HepG2 (cell line): ENCODE measurements around the gene UQCRC1.

Experiments used
- ATF7 ChIP-seq, 2 experiments: fragments of 450-650 bp in 1 of 2; sonication (generic) in 1 of 2; formaldehyde crosslinking in 1 of 2; IDR thresholded peaks; 2 replicates each; pipeline versions ENCODE4 v1.4.0 to v1.6.1; 2016 to 2020; ENCODE audit warnings: antibody characterized with exemption in 1 of 2, mild to moderate bottlenecking in 1 of 2, missing genetic modification reagents in 1 of 2
- KLF13 ChIP-seq: sonication (generic); formaldehyde crosslinking; IDR thresholded peaks from 2 replicates; pipeline ENCODE4 v1.4.0; 2020; ENCODE audit warnings: mild to moderate bottlenecking, missing genetic modification reagents
- PATZ1 ChIP-seq: sonication (generic); formaldehyde crosslinking; IDR thresholded peaks from 2 replicates; pipeline ENCODE4 v1.4.0; 2020; ENCODE audit warnings: missing genetic modification reagents
- ZFX ChIP-seq: sonication (generic); formaldehyde crosslinking; IDR thresholded peaks from 2 replicates; pipeline ENCODE4 v1.4.0; 2020; ENCODE audit warnings: mild to moderate bottlenecking, low read depth, missing genetic modification reagents, moderate library complexity

GRCh38 chr3:48609088-48610005 lies at the start of gene UQCRC1:
- no peak for TF ChIP-seq ATF7 (IDR thresholded peaks at IDR 0.05)
- TF ChIP-seq ATF7 (CRISPR knock-in tag; IDR thresholded peaks at IDR 0.05), result peak; percentile 63; the same call in 1 of the 2 replicates
- peak; percentile 65 for TF ChIP-seq PATZ1 (CRISPR knock-in tag)
- TF ChIP-seq ZFX (CRISPR knock-in tag), result peak; percentile 94
- TF ChIP-seq KLF13 (CRISPR knock-in tag), result peak; percentile 76
